AG20443 (cell line): Measurements from ENCODE around the gene NSUN6.

Experiments used
- DNase-seq: peaks from one replicate; pipeline ENCODE4 v3.0.0; 2012; ENCODE audit warnings: low spot score, mixed read lengths

Gene NSUN6, protein sequence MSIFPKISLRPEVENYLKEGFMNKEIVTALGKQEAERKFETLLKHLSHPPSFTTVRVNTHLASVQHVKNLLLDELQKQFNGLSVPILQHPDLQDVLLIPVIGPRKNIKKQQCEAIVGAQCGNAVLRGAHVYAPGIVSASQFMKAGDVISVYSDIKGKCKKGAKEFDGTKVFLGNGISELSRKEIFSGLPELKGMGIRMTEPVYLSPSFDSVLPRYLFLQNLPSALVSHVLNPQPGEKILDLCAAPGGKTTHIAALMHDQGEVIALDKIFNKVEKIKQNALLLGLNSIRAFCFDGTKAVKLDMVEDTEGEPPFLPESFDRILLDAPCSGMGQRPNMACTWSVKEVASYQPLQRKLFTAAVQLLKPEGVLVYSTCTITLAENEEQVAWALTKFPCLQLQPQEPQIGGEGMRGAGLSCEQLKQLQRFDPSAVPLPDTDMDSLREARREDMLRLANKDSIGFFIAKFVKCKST

DNA sequence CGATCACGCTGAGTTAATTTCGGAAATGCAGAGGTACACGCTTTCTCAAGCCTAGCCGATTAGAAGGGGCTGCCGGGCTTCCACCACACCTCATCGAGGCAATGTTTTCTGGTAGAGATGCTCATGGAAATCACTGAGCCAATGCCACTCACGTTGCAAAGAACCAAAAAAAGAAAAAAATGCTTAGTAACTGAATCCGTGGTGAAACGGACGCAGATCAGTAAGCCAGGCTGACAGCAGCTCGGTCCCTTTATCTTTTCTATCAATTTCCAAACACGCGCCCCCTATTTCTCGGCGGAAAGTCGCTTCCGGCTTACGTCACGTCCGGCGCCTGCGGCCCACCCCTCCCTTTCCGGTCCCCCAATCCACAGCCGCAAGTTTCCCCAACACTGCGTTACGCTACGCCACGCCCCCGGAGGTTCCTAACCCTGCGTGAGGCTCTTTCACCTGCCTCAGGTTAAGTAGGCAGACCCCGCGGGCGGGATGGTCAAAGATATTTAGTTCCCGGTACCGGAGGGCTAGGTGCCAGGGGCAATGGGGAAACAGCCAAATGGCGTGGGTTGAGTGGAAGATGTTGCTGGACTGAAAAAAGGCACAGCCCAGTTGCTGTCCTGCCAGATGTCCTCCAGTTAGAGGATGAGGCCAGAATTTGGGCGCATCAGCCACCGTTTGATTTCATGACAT is at the start of gene NSUN6:
Gene NSUN6, minus strand, starts transcription at position 264 of the 684 bp plus-strand sequence. CDS start 384 bp downstream, outside the sequence.
- peak; percentile 93 for DNase-seq

DNA sequence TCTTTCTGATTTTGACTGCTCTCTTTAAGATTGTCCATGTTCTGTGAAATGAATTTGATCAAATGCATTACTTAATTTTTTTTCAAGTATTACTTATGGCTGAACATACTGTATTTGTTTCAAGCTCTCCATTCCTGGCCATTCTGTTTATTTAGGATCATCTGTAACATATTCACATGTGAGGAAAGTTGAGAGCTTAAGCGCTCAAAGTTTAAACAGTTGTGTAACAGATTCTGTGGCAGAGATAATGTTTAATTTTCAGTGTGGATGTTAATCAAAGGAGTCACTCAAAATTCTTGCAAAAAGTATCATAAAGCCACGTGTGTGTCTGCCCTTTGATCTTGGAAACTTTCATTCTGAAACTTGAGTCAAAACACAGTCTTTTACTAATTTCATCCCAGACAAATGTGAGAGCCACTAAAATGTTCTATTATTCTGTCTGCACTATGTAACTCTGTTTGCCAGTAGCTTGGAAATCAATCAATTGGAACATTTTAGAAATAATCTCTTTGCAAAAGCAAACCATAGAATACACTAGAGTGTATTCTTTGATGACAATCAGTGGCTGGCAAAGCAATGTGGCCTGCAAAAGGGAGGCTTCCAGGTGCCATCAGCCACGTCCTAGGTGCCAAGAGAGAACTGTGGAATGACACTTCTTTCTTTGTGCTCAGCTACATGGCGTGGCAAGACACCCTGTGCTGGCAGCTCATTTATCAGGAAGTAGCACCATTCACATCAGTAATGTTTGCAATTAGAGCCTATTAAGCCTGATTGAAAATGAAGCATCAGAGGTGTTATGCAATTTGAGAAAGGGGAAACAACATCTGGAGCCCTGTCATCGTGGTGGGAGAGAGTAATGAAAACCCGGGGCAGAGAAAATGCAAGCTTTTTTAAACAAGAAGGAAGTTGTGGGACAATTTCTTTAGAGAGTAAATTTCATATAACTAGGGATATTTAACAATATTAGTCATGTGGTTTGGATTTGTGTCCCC is 48.8 kb upstream of the NSUN6 start:
- DNase-seq = no peak

DNA sequence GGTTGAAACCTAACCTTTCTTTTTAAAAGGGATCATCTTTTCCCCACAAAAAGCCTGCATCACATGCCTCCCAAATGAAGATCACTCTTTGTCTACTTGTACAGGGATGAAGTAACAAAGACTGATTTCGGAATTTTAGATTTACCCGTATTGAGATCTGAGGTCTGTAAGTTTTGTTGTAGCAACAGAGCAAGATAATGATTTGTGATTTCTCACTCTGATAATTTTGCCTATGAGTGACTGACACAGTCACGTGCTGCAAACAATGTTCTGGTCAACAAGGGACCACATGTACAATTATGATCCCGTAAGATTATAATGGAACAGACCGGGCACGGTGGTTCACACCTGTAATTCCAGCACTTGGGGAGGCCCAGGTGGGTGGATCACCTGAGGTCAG is 39.2 kb upstream of the NSUN6 start:
- no peak for DNase-seq

DNA sequence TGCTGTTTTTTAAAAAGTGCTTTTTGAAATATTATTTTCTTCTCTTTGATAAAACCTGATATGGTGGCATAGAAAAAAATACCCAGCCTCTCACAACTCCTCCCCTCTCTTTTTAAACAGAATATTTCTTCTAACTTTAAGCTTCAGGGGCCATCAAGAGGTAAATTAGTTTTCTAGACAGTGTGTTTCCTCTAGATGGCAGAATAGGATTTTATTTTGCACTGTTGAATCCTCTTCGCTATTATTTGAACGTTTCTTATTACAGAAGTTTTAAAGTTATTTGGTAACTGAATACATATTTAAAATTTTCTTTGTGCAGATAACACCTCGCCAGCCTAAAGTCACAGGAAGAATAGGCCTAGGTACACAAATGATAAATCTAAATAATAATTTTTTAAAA is 38.1 kb upstream of the NSUN6 start:
- peak; percentile 44 for DNase-seq

DNA sequence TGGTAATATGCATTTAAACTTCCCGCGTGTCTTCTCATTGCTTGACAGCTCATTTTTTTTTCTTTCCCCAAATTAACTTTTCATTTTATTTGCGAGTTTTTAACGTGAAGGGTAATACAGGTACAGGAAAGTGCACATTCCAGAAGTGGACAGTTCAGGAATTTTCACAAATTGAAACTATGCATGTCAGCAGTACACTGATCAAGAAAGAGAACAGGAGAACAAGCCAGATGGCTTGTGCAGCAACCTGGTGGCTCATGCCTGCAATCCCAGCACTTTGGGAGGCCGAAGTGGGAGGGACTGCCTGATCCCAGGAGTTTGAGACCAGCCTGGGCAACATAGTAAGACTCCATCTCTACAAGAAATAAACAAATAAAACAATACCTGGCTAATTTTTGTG is 36.3 kb upstream of the NSUN6 start:
- no peak for DNase-seq

DNA sequence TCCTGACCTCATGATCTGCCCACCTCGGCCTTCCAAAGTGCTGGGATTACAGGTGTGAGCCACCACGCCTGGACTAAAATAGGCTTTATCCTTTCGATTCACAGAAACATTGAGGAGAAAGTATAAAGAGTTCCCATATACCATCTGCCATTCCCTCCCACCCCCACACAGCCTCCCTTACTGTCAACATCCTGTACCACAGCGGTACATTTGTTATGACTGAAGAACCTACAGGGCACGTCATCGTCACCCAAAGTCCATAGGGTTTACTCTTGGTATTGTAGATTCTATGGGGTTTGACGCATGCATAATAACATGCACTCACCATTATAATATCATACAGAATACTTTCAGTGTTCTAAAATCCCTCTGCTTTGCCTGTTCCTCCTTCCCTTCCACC is 35.8 kb upstream of the NSUN6 start:
- no peak for DNase-seq

DNA sequence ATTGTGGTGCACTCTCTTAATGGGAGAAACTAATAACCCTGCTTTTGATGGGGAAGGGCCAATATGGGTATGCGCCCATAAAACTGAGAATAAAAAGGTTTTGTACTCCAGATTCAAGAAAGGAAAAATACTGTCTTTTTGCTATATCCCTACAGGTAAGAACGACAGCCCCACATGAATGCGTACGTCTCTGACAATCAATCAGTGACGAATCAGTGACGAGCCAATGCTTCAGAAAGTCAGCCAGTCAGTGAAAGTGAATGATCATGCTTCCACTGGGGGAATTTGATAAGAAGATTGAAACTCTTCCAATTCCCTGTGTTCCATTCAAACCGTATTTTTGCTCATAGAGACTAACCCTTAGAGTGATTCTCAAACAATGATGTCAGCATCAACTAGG is 34.2 kb upstream of the NSUN6 start:
- no peak for DNase-seq

DNA sequence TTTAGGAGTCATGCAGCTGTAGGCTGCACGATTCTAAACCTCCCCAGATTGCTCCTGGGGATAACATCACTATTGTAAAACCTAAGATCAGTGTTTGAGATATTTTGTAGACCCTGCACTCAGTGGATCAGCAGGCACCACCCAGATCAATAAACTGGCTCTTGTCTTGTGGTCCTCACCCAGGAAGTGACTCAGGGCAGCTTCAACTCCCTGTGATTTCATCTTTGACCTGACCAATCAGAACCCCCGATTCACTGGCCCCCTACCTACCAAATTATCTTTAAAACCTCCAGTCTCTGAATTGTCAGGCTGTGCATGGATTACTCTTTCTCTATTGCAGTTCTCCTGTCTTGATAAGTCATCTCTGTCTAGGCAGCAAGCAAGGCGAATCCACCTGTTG is 33.6 kb upstream of the NSUN6 start:
- no peak for DNase-seq

DNA sequence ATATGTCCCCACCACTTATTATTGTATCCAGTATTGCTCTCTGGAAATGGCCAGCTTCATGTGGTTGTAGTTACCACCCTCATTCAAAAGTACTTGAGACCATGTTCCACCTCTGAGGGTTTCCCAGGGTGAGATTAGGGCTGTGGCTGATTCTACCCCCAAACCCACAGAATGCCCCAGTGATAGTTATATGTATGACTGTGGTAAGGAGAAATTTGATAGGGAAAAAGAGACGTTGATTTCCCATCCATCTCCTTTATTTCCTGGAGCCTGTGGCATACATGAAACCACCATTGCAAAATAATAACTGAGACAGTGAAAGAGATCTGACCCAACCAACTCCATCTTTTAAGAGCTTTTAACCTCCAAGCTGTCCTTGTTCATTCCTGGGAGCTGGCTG is 33.0 kb upstream of the NSUN6 start:
- DNase-seq = no peak

DNA sequence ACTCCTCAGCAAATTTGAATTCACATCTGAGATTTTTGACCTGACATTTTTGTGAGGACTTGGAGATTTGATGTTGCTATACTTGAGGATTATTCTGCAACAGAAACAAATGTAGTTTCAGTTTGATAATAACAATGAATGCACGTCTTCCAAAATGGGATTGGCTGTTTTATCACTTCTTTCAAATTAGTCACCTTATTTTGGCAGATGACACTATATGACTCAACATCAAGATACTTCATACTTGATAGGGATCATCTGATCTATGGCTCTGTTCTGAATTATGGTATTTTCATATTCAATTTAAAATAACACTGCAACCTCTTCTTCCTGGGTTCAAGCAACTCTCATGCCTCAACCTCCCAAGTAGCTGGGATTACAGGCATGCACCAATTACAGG is 32.0 kb upstream of the NSUN6 start:
- DNase-seq = peak; percentile 23

DNA sequence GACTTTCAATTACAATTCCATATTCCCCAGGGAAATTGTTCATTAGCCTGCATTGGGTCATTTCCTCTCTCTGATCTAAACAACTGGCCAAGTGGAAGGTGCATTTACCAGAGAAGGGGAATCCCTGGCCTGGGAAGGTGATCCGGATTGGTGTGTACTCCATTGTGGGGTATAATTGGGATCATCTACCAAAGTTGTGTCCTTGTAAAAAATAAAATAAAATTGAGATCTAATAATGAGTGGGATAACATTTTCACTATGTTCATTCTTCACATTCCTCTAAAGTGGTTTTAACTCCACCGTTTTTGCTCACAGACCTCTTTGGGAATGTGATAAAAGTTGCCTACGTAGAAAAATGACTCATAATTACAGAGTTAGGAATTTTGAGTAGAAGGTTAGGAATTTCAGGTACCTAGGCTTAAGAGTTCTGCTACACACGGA is 30.6 kb upstream of the NSUN6 start:
- DNase-seq = peak; percentile 9

DNA sequence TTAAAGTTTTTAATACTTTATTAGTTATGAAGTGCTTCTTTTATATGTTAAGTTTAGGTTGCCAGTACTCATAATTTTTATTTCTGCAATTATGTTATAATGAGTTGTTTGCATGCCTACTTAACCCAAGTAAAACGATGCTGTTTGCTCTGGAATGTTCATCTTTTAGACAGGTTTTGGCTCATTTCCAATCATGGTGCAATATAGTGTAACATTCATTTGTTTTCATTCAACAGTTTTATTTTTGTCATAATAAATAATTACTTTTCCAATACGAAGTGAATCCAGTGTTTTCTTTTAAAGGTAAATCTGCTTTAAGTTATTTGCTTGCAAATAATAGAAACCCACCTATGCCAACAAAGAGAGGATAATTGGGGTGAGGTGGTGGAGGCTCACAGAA is 30.0 kb upstream of the NSUN6 start:
- DNase-seq = no peak

DNA sequence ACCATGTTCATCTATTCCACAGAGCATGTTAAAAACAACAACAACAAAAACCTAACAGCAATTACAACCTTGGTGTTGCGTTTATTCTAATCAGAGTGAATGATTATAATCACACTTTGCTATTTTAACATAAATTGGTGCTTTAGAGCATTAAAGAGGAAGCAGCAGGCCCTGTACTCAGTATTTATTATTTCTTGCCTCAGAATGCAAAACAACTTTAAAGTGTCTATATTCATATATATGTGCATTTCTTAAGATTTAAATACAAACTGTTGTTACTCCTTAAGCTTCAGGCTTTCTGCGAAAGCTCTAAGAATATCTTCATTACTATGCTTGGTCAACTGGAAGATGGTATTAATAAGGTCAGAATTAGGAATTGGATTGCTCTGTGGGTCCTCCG is 29.4 kb upstream of the NSUN6 start:
- no peak for DNase-seq

DNA sequence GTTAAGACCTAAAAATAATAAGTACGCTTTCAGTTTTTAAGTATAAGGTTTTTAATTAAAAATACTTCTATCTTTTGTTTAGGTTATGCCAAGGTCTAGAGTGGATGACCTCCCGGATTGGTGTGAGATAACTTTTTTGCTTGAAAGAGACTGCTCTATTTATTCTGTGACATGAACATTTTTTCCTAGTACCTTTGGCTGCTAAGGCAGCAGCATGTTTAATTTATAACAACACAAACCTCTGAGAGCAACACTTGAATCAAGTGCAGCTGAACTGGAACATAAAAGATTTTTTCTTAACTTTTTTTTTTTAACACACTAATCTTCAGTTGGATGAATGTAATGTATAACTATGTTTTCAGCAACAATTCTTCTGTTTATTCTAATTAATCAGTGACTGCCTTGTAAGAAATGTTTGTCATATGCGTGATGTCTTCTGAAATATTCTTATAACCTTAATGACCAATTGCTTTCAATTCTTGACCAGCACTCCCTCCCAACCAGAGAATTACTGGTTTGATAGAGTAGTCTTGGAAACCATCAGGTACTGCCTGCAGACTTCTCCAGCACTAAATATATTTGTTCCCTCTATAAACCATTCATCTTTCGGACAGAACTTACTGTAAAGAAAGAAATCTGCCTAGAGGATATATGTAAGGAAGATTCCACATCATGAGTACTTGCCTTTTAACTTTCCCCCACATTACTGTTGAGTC is 23.9 kb upstream of the NSUN6 start:
- DNase-seq = no peak

DNA sequence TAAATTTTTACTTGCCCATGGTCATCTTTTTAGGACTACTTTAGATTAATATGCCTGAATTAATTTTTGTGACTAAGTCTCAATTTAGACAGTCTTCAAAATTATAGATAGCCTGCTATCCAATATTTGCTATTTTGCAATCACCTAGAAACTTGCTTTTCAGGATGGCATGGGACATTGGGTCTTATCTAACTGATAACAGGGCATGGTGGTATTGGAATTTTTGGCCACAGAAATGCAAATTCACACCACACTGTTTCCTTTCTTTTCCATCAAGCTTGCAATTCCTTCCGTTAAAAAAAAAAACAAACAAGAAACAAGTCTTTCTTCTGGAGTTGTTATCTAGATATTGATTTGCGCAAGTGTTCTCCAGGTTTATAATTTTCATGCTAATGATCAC is 16.6 kb upstream of the NSUN6 start:
- DNase-seq = no peak

DNA sequence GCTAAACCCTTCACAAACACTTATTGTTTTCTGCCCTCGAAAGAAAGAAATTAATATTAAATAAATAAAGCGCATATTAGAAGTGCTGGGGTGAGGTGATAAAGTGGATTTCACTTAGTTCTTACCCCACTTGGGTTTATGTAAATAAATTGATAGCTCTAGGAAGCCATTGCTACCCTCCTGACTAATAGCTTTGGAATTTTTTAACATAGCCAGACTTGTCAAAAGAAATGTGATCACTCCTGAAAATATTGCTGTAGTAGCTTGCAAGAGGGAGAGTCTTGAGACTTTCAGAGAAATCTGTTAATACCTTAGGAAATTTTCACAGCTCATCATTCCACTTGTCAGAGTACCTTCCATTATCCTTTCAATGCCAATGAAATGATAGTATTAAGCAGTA is 15.4 kb upstream of the NSUN6 start:
- peak; percentile 30 for DNase-seq

DNA sequence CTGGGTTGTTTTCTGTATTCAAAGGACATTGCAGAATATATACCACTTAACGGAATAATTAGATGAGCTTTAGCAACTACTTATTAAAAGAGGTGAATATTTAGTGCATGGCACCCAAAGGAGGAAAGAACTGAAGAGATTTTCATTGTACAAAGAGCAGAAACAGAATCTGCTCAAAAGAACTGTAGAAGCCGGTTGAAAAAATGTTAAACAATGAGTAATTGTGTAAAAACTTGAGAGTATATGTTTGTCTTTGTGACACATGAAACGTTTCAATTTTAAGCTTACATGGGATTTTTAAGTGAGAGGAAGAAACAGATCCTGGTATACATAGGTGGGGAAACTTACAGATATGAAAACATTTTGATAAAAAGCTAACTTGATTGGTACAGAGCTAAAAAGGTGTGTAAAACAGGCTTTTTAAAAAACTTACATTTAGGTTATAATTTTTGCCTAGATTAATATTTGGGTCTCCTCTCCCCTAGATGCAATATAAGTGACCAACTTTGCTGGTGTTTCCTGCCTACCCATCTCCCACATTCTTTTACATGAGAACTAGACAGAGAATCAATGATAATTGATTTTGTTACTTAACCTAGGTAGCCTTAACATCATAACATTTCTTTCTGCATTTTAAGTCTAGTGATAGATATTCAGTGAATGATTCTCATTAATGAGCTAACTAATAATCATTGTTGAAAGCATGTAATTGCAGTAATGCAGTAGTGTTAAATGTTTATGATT is 14.6 kb upstream of the NSUN6 start:
- DNase-seq = peak; percentile 11

DNA sequence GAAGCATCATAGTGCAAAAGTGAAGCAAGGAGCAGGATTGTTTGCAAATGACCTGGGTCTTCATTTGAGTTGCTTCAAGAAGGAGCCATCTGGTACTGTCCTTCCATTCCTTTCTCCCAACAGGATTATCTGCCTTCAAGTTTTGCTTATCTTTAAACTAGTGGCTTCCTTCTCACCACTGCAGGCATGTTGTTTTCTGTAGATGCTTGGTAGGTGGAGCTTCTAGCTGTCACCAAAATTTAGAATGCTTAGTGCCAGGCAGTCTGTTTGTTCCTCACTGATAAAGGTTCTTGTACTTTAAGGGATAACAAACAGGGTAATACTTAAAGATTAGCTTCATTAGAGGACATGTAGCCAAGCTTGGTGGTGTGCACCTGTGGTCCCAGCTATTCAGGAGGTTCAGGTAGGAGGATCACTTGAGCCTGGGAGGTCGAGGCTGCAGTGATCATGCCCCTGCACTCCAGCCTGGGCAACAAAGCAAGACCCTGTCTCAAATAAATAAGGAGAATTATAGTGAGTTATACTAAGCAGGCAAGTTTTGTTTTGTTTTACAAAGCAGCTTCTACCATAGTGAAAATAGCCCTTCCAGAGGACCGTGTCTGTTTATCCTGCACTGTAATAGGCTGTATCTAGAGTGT is 13.6 kb upstream of the NSUN6 start:
- DNase-seq = no peak

DNA sequence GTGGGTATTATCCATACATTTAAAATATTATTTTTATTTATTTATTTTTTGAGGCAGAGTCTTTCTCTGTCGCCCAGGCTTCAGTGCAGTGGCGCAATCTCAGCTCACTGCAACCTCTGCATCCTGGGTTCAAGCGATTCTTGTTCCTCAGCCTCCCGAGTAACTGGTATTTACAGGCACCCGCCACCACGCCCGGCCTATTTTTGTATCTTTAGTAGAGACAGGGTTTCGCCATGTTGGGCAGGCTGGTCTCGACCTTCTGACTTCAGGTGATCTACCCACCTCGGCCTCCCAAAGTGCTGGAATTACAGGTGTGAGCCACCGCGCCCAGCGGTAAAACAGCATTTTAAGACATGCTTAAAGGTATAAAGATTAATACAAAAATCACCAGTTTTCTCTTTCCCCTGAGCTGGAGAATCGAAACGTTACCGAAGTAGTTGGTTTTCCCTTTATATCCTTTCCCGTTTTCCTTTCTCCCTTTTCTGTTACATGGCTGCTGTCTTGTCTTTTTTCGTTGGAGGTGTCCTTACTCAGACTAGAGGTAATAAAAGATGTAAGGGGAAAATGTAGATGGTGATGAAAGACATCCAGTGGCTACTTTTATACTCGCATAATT is 9.5 kb upstream of the NSUN6 start:
- no peak for DNase-seq
